ENCODE measurements around the gene RING1. TPM values are rescaled to one million over a fixed set of nuclear protein-coding genes. Genes with fewer than 3 reads are reported as not detected.

Gene RING1
- total RNA-seq, 1 experiment from 2014 or later, result 37.0 TPM

GRCh38 chr6:33241968-33242367 is 33.7 kb downstream of the RING1 start:
- no peak for DNase-seq (ENCODE audit: low read depth)

DNA sequence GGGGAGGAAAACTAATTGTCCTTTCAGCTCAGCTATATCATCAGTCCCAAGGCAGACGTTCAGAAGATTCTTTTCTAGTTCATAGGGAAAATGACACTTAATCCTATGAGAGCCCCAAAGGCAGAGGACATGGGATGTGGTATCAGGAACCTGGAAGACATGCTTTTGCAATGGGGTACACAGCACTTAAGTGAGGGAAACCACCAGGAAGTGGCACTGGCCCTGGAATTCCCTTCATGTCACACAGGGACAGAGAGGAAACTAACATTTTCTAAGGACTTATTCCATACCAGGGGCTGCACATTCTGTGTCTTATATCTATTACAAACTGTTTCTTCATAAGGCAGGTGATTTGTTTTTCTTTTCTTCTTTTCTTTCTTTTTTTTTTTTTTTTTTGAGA is 35.2 kb downstream of the RING1 start:
- no peak for DNase-seq (ENCODE audit: low read depth)

DNA sequence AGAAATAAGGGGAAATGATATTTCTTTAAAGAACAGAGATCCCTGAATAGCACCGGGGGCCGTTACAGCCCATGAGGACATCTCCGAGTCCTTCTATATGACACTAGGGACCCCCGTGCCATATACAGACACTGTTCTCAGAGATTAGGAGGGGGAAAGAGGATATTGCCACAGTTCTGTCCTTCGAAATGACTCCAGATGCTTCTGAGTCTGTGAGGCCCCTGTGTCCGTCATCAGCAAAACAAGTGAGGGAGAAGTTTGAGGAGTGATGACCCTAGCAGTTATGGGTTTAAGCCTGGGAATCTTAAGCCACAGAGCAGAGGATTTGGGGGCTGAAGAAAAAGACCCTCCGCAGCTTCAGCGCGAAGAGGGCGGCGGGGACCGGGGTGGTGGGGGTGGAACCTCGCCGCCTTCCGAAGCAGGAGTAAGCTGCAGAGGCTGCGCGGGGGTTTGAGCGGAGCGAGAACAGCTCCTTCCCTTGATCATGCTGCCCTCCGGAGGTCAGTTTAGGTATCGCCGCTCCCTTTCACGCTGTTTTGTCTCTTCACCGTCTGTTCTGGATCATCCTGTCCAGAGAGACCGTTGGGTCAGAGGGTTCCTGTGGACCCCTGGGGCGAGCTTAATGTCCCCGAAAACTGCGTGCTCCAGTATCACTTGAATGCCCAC is 39.8 kb downstream of the RING1 start:
- peak; percentile 77 for DNase-seq (ENCODE audit: low read depth)

DNA sequence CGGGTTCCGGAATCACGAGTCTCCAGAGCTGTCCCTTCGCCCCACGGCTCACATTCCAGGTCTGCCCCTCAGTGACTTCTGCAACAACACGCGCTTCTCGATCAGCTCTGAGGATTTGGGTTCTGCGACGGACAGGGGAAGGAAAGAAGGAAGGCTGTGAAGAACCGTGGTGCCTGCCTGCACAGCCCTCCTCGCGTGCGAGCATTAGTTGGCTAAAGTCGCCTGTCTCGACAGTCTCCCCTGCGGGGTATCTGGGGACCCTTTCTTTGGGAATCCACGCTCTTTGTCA is 40.3 kb downstream of the RING1 start:
- no peak for DNase-seq (ENCODE audit: low read depth)

DNA sequence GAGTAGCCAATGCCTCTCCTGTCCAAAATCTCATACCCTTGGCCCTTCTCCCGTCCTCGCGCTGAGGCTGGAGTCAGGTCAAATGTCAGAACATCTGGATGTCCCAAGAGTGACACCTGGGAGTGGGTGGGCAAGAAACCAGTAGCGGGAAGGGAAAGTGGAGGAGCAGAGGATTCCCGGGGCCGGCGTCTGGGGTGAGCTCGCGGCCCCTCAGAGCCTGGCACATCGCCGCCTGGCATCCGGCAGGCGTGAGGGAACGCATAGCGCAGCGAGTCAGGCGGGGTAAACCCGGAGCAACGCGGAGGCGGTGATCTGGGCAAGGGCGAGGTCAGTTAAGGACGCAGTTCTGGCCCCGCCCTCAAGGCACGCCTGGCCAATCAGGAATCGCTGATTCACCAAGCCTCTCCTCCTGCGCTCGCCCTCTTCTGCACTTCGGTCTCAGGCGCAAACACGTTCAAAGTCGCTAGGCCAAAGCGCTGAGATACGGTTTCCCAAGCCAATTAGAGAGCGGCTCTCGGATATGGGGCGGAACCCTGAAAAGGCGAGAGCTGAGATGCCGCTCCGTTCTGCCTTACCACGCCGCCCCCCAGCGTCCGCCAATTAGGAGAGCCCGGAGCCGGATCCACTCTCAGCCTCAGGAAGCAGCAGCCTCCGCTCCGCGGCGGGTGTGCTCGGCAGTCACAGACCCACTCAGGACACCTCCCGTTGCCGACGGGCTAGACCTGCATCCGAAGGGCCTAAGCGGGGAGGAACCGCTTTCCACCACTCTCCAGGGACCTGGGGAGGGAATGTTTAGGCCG is 40.8 kb downstream of the RING1 start:
- peak; percentile 100 for DNase-seq (ENCODE audit: low read depth)

- peak; percentile 74 for DNase-seq (ENCODE audit: low read depth)
Measured at GRCh38 chr6:33249732-33250630, 41.7 kb downstream of the RING1 start.

- DNase-seq (ENCODE audit: low read depth), result no peak
Measured at GRCh38 chr6:33250731-33251130, 42.4 kb downstream of the RING1 start.

GRCh38 chr6:33251395-33252012 is 43.2 kb downstream of the RING1 start:
- DNase-seq (ENCODE audit: low read depth), result no peak

DNA sequence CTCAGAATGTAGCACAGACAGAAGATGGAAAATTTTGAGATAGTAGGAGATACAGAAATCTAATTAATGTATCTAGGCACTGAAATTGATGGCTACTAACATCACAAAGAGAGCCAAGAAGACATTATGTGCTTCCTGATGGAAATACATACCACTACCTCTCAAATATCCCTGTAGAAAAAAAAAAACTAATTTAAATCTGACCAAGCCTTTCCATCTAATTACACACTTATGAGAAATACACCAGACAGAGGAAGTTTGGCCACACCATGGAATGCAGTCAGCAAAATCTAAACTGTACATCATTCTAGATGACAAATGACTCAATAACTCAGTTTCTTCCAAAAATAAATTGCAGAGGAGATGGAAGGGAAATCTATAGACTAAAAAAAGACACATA is 44.5 kb downstream of the RING1 start:
- DNase-seq (ENCODE audit: low read depth), result no peak

- no peak for DNase-seq (ENCODE audit: low read depth)
Measured at GRCh38 chr6:33254591-33254990, 46.3 kb downstream of the RING1 start.

DNA sequence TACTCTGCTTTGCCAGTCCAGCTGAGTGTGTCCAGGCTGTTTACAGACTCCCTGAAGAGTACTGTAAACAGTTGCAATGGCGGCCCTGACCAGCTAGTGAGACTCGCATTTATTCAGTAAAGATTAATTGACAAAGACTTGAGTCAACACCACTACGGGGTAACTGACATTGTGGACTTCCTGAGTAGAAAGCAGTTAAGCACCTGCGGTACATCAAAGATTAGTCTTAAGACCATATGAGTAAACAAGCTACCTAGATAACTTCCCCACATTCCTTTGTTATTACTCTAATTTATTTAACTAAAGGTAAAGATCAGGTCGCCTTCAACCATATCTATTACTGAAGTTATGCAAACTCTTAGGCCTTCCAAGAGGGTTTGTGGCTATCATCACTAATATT is 50.7 kb downstream of the RING1 start:
- no peak for DNase-seq (ENCODE audit: low read depth)

Small RNA genes within 50 kb of the gene (small RNA-seq; reads per million reads assigned to genes)
- gene MIR219A1 (0.61 reads per million, percentile 61 among the genes with 10 or more reads in this experiment), gene RNY4P10 (not detected)

Other genes starting within 250 kb of the RING1 start
- 119 and 125 TPM in 2 replicates for gene BRD2, start 239.9 kb upstream of the RING1 start, total RNA-seq (2014; rRNA removed; shearing (Covaris generic))
- not detected in 2 replicates for gene HLA-DOA, start 198.9 kb upstream of the RING1 start, total RNA-seq (2014; rRNA removed; shearing (Covaris generic))
- 2.2 and 8.9 TPM in 2 replicates for gene HLA-DPA1, start 134.9 kb upstream of the RING1 start, total RNA-seq (2014; rRNA removed; shearing (Covaris generic))
- 12.7 and 33.5 TPM in 2 replicates for gene HLA-DPB1, start 132.5 kb upstream of the RING1 start, total RNA-seq (2014; rRNA removed; shearing (Covaris generic))
- gene COL11A2, start 16.0 kb upstream of the RING1 start, total RNA-seq (2014; rRNA removed; shearing (Covaris generic)), result 0.71 and 0.77 TPM in 2 replicates
- gene RXRB, start 7.8 kb upstream of the RING1 start, total RNA-seq (2014; rRNA removed; shearing (Covaris generic)), result 30.7 and 32.5 TPM in 2 replicates
- 94.6 and 121 TPM in 2 replicates for gene SLC39A7, start 7.6 kb upstream of the RING1 start, total RNA-seq (2014; rRNA removed; shearing (Covaris generic))
- 5.3 and 5.6 TPM in 2 replicates for gene HSD17B8, start 3.8 kb upstream of the RING1 start, total RNA-seq (2014; rRNA removed; shearing (Covaris generic))
- gene VPS52, start 63.4 kb downstream of the RING1 start, total RNA-seq (2014; rRNA removed; shearing (Covaris generic)), result 30.9 and 38.2 TPM in 2 replicates
- gene RPS18, start 63.6 kb downstream of the RING1 start, total RNA-seq (2014; rRNA removed; shearing (Covaris generic)), result 3,065 and 5,472 TPM in 2 replicates
- gene B3GALT4, start 68.6 kb downstream of the RING1 start, total RNA-seq (2014; rRNA removed; shearing (Covaris generic)), result 1.2 TPM in 2 replicates
- gene WDR46, start 80.7 kb downstream of the RING1 start, total RNA-seq (2014; rRNA removed; shearing (Covaris generic)), result 170 and 256 TPM in 2 replicates
- gene PFDN6, start 81.1 kb downstream of the RING1 start, total RNA-seq (2014; rRNA removed; shearing (Covaris generic)), result 194 and 225 TPM in 2 replicates
- 37.3 and 37.6 TPM in 2 replicates for gene RGL2, start 90.4 kb downstream of the RING1 start, total RNA-seq (2014; rRNA removed; shearing (Covaris generic))
- 42.4 and 68.0 TPM in 2 replicates for gene TAPBP, start 105.6 kb downstream of the RING1 start, total RNA-seq (2014; rRNA removed; shearing (Covaris generic))
- 10.9 and 12.4 TPM in 2 replicates for gene ZBTB22, start 109.2 kb downstream of the RING1 start, total RNA-seq (2014; rRNA removed; shearing (Covaris generic))
- 108 and 114 TPM in 2 replicates for gene DAXX, start 114.5 kb downstream of the RING1 start, total RNA-seq (2014; rRNA removed; shearing (Covaris generic))
- 80.5 and 105 TPM in 2 replicates for gene KIFC1, start 183.3 kb downstream of the RING1 start, total RNA-seq (2014; rRNA removed; shearing (Covaris generic))
- gene PHF1, start 202.5 kb downstream of the RING1 start, total RNA-seq (2014; rRNA removed; shearing (Covaris generic)), result 27.0 and 30.8 TPM in 2 replicates
- 266 and 270 TPM in 2 replicates for gene CUTA, start 209.6 kb downstream of the RING1 start, total RNA-seq (2014; rRNA removed; shearing (Covaris generic))
- gene SYNGAP1, start 211.6 kb downstream of the RING1 start, total RNA-seq (2014; rRNA removed; shearing (Covaris generic)), result 1.4 and 1.7 TPM in 2 replicates
- 8.2 and 8.4 TPM in 2 replicates for gene ZBTB9, start 246.1 kb downstream of the RING1 start, total RNA-seq (2014; rRNA removed; shearing (Covaris generic))

All from HT1080 (cell line).